HK-2 (cell line): ENCODE data around the gene TMED7.
"Not testable (repeated sequence)": the region's sequence is repeated elsewhere in the genome, so short reads cannot be mapped to it uniquely, and the experiment has no call there.

Source experiments
- DNase-seq: peaks from one replicate; pipeline ENCODE4 v3.0.0-alpha.2; 2018; ENCODE audit not compliant: unreplicated experiment

The TMED7 gene

GRCh38 chr5:115625579-115626444 lies at the start of gene TMED7:
TSS of gene TMED7 (minus strand) at chr5:115626036. CDS start at chr5:115625792, 244 bp downstream.
- peak; percentile 95 for DNase-seq

- DNase-seq = not testable (repeated sequence)
Observed at GRCh38 chr5:115674782-115675181, 48.9 kb upstream of the TMED7 start.

- no peak for DNase-seq
Observed at GRCh38 chr5:115673596-115673995, 47.8 kb upstream of the TMED7 start.

- no peak for DNase-seq
Observed at GRCh38 chr5:115671939-115672338, 46.1 kb upstream of the TMED7 start.

GRCh38 chr5:115666023-115666422 lies 40.2 kb upstream of the TMED7 start:
- no peak for DNase-seq

GRCh38 chr5:115661563-115661962 lies 35.7 kb upstream of the TMED7 start:
- no peak for DNase-seq

GRCh38 chr5:115661101-115661500 lies 35.3 kb upstream of the TMED7 start:
- DNase-seq = no peak

GRCh38 chr5:115657881-115658233 lies 32.0 kb upstream of the TMED7 start:
- DNase-seq = no peak

- no peak for DNase-seq
Observed at GRCh38 chr5:115657125-115657880, 31.5 kb upstream of the TMED7 start.

GRCh38 chr5:115656404-115656803 lies 30.6 kb upstream of the TMED7 start:
- no peak for DNase-seq

- no peak for DNase-seq
Observed at GRCh38 chr5:115655994-115656393, 30.2 kb upstream of the TMED7 start.

GRCh38 chr5:115649541-115649940 lies 23.7 kb upstream of the TMED7 start:
- no peak for DNase-seq

- DNase-seq = no peak
Observed at GRCh38 chr5:115648056-115648455, 22.2 kb upstream of the TMED7 start.

- DNase-seq = not testable (repeated sequence)
Observed at GRCh38 chr5:115645386-115645785, 19.6 kb upstream of the TMED7 start.

- no peak for DNase-seq
Observed at GRCh38 chr5:115644046-115644445, 18.2 kb upstream of the TMED7 start.

GRCh38 chr5:115641948-115642347 lies 16.1 kb upstream of the TMED7 start:
- DNase-seq = no peak

GRCh38 chr5:115640274-115640673 lies 14.4 kb upstream of the TMED7 start:
- no peak for DNase-seq

- no peak for DNase-seq
Observed at GRCh38 chr5:115639377-115639776, 13.5 kb upstream of the TMED7 start.

- DNase-seq = no peak
Observed at GRCh38 chr5:115637507-115637906, 11.7 kb upstream of the TMED7 start.

GRCh38 chr5:115636008-115636407 lies 10.2 kb upstream of the TMED7 start:
- DNase-seq = no peak

GRCh38 chr5:115634343-115635132 lies 8.7 kb upstream of the TMED7 start:
- DNase-seq = peak; percentile 60

- no peak for DNase-seq
Observed at GRCh38 chr5:115629903-115630302, 4.1 kb upstream of the TMED7 start.
